ENCODE measurements around the gene NOS1AP.

GRCh38 chr1:162398999-162399580, 329.6 kb downstream of the NOS1AP start:
- TF ChIP-seq, protein P1, sequence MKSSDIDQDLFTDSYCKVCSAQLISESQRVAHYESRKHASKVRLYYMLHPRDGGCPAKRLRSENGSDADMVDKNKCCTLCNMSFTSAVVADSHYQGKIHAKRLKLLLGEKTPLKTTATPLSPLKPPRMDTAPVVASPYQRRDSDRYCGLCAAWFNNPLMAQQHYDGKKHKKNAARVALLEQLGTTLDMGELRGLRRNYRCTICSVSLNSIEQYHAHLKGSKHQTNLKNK (CRISPR knock-in tag; IDR thresholded peaks at IDR 0.05), result no peak
- TF ChIP-seq, protein P2, sequence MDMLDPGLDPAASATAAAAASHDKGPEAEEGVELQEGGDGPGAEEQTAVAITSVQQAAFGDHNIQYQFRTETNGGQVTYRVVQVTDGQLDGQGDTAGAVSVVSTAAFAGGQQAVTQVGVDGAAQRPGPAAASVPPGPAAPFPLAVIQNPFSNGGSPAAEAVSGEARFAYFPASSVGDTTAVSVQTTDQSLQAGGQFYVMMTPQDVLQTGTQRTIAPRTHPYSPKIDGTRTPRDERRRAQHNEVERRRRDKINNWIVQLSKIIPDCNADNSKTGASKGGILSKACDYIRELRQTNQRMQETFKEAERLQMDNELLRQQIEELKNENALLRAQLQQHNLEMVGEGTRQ (CRISPR knock-in tag; IDR thresholded peaks at IDR 0.05), result no peak
- TF ChIP-seq CTCF (IDR thresholded peaks at IDR 0.05), result no peak
- no peak for TF ChIP-seq ZNF138 (CRISPR knock-in tag; conservative IDR thresholded peaks at IDR 0.05)
- no peak for TF ChIP-seq SP1 (CRISPR knock-in tag; conservative IDR thresholded peaks at IDR 0.05)
- no peak for TF ChIP-seq ZNF396 (CRISPR knock-in tag; IDR thresholded peaks at IDR 0.05; ENCODE audit: borderline replicate concordance)
- TF ChIP-seq ATF2 (CRISPR knock-in tag; IDR thresholded peaks at IDR 0.05; ENCODE audit: borderline replicate concordance, low read depth), result no peak
- TF ChIP-seq OVOL2 (CRISPR knock-in tag; IDR thresholded peaks at IDR 0.05; ENCODE audit: borderline replicate concordance), result no peak
- TF ChIP-seq MAX (CRISPR knock-in tag; IDR thresholded peaks at IDR 0.05), result no peak
- no peak for TF ChIP-seq FOXP1 (CRISPR knock-in tag; IDR thresholded peaks at IDR 0.05; ENCODE audit: borderline replicate concordance)
- TF ChIP-seq, protein P3, sequence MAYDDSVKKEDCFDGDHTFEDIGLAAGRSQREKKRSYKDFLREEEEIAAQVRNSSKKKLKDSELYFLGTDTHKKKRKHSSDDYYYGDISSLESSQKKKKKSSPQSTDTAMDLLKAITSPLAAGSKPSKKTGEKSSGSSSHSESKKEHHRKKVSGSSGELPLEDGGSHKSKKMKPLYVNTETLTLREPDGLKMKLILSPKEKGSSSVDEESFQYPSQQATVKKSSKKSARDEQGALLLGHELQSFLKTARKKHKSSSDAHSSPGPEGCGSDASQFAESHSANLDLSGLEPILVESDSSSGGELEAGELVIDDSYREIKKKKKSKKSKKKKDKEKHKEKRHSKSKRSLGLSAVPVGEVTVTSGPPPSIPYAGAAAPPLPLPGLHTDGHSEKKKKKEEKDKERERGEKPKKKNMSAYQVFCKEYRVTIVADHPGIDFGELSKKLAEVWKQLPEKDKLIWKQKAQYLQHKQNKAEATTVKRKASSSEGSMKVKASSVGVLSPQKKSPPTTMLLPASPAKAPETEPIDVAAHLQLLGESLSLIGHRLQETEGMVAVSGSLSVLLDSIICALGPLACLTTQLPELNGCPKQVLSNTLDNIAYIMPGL (CRISPR knock-in tag; IDR thresholded peaks at IDR 0.05), result no peak

Measured in WTC11 (cell line).